Nucleus accumbens (tissue), 56 donors: Measurements from ENCODE around the gene PLEKHA1.

Experiments
- DNase-seq, 56 donors: peaks; one replicate each; lab custom pipeline; 2025; lab: John Stamatoyannopoulos, UW

The PLEKHA1 gene

DNA sequence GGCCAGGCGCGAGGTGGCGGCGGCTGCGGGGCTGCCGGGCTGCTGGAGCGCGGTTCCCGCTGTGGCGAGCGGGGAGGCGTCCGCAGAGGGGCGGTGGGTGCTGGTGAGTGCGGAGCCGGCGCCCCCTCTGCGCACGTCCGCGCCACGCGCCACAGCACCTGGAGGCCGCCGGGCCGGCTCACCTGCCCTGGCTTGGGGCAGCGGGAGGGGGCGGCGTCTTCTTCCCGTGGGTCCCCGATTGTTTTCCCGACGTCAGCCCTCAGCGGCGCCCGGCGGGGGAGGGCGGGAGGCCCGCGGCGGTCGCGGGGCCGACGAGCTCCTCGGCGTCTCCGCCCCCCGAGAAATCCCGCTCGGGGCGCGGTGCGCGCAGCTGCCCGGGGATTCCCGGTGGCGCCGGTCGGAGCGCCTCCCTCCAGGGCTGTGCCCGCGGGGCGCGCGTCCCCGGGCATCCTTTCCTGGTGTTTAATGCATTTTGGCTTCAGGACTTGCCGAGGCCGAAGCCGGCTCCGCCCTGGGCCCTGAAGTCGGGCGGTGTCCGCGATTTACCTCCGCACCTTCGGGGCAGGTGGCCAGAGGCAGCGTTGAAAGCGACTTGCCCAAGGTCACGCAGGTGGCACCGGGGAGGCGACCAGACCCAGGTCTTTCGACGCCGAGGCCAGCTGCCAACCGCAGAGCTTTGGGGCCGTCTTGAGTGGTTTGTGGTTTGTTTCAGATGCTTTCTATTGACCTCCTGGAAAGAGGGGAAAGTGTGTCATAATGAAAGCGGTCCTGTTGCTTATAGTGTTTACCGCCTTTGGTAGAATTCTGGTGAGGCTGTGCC lies 561 bp downstream of the PLEKHA1 start:
- peak in 39 of 56 donors; percentile 17 to 80 (median 58) for DNase-seq

DNA sequence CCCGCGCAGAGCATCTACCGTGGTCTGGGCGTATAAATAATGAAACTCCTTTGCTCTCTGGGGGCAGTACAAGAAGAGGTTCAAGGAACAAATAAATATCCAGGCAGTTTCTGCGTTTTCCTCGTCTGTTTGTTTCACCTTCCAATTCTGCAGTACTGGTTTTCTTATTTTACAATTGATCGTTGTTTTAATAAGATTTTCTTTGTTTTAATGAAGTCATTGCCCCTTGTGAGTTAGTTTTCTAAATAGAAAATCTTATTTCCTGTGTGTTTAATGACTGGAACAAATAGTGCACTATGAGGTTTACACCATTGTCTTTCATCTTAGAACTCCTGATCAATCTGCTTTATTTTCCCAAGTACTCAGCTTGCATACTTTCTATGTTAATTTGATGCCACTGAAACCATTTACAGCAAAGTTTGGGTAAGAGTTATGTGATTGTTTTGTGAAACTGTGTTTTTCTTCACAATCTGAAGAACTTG lies 1.2 kb downstream of the PLEKHA1 start:
- DNase-seq = no peak

DNA sequence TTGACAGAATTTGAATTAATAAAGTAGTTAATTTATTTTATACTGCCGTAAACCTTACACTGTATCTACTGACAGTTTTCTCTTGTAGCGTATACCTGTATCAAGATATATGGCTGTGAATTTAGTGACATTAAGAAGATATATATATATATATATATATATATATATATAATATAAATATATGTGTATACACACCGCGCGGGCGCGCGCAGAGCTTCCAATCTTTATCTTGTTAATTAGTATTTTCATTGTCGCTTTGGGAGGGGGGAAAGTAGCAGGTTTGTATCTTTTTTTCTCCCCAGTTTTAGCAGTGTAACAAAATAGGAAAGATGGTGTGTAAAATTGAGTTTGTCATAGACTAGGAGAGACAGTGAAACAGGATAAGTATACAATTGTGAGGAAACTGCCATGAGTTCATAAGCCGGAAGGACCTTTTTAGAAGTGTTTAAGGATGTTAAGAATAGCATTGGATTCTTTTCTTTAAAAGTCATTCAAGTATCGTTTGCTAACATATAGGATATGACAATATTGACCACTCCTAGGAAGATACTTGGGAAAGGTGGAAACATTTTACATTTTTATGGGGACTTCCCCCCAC lies 2.0 kb downstream of the PLEKHA1 start:
- DNase-seq = no peak

DNA sequence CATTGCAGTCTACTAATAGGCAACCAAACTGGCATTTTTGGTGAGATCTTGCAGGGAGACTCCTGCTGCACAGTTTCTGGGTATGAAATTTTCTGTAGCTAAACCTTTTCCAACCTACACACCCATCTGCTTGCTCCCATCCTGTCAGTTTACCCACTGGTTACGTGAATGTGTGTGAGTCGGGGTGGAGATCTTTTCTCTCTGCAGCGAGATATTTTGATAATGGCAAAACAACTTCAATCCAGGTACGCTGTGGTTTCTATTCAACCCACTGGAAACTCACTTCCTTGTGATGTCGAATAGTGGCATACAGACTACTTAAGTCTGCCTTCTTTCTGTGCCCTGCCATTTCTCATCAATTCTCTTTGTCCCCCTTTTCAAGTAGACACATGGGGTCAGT lies 4.5 kb downstream of the PLEKHA1 start:
- DNase-seq = peak in 4 of 56 donors; percentile 13 to 23 (median 17)

DNA sequence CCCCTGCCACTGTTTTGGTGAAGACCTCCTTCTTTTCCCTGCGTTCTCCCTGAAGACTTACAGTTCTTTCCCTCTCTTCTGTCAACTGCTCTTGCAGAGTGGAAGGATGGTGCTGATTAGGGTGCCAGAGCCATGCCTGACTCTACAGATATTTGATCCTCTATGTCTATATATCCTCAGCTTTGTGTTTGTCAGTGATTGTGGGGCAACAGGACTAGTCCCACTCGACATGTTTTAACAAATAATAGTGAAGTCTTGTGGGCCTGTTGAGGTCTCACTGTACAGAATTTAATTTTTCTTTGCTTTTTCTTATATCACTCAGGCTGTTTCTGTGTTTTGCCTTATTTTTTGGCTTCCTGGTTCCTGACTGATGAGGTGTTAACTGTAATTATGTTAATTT lies 5.0 kb downstream of the PLEKHA1 start:
- DNase-seq = no peak

DNA sequence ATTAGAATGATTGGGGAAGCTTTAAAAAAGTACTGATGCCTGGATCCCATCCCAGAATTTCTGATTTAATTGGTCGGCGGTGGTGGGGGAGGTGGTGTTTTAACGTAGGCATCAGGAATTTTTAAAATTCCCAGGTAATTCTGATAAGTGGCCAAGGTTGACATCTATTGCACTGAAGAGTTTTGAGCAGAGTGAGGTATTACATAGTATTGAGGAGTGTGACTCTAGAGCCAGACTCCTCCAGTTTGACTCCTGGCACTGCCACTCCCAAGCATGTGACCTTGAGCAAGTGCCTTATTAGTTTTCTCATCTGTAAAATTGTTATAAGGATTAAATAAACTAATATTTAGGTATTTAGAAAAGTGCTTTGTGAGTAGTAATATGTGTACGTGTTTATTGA lies 6.2 kb downstream of the PLEKHA1 start:
- DNase-seq = no peak

DNA sequence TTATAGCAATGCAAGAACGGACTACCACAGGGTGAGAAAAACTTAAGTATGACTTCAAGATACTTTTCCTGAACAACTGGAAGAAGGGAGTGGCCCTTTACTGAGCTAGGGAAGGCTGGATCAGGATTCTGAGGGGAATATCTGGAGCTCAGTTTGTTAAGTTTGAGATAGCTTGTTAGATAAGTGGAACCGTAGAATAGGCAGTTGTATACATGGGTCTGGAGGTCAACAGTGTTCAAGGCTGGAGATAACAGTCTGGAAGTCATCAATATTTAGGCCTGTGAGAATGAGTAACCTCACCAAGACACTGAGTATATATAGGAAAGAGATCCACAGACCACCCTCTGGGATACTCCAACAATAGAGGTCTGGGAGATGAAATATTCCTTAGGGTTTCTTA lies 7.2 kb downstream of the PLEKHA1 start:
- DNase-seq = no peak

DNA sequence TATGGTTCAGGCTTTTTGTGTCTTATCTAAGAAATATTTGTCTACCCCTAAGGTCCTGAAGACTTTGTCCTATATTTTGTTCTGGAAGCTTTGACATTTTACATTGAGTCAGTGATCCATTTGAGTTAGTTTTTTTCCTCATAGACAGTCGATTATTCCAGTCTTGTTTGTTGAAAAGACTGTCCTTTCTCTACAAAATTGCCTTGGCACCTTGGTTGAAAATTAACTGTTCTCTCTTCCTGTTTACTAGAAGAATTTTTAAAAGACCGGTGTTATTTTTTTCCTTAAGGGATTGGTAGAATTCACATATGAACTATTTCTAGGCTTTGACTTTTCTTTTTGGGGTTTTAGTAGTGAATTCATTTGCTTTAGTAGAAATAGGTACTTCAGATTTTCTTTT lies 12.0 kb downstream of the PLEKHA1 start:
- DNase-seq = no peak

DNA sequence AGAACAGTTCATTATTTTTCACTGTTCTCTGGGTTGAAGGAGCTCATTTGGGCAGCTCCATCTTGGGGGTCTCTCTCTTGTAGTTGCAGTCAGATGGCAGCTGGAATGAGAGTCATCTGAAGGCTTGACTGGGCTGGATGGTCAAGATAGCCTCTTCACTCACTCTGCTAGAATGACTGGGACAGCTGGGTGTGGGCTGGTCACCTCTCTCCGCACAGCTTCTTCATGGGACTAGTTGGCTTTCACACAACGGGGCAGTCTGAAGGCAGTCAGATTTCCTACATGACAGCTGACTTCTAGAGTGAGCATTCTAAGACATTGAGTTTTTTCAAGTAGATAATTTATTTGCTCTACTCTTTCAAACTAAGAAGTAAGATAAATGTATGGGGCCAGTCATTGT lies 13.1 kb downstream of the PLEKHA1 start:
- no peak for DNase-seq

DNA sequence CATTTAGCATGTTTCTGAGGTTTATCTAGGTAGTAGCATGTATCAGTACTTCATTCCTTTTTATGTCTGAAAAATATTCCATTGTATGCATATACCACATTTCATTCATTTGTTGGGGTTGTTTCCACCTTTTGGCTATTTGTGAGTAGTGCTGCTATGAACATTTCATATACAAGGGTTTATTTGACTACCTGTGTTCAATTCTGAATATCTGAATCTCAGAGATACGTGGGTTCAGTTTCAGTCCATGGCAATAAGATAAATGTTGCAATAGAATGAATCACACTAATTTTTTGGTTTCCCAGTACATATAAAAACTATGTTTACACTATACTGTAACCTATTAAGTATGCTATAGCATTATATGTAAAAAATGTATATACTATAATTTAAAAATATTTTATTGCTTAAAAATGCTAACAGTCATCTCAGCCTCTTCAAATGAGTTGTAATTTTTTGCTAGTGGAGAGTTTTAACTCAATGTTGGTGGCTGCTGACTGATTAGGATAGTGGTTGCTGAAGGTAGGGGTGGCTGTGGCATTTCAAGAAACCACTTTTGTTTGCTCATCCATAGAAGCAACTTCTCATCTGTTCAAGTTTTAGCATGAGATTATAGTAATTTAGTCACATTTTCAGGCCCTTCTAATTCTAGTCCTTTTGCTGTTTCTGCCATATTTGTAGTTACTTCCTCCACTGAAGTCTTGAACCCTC lies 13.9 kb downstream of the PLEKHA1 start:
- DNase-seq = no peak

DNA sequence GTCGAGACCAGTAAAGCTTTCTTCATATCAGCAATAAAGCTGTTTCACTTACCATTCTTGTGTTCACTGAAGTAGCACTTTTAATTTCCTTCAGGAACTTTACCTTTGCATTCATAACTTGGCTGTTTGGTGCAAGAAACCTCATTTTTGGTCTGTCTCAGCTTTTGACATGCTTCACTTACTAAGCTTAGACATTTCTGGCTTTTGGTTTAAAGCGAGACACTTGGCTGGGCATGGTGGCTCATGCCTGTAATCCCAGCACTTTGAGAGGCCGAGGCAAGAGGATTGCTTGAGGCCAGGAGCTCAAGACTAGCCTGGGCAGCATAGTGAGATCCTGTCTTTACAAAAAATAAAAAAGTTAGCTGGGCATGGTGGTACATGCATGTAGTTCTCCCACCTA lies 15.8 kb downstream of the PLEKHA1 start:
- no peak for DNase-seq

DNA sequence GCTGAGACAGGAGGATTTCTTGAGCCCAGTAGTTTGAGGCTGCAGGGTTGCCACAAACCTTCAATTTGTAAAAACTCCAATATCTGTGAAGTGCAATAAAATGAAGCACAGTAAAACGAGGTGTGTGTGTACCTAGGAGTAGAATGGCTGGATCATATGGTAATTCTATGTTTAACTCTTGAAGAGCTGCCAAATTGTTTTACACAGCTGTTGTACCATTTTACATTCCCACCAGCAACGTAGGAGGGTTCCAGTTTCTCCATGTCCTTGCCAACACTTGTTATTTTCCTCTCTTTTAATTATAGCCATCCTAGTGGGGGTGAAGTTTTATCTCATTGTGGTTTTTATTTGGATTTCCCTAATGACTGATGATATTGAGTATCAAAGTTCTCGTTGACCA lies 16.2 kb downstream of the PLEKHA1 start:
- no peak for DNase-seq

DNA sequence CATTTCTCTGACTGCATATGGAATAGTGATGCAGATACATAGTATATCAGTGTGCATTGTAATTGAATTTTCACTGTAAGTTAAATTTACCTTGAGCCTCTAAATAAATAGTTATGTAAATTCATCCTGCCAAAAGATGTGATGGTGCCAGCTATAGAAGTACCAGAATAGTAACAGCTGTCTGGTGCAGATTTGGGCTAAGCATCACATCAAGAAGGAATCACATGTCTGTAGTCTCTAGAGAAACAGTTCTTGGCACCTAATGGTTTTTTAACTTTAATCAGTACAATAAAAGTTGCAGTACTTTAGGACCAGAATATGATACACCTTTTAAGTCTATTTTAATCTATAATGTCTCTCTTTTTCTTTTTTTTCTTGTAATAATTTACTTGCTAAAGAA lies 17.4 kb downstream of the PLEKHA1 start:
- DNase-seq = no peak

DNA sequence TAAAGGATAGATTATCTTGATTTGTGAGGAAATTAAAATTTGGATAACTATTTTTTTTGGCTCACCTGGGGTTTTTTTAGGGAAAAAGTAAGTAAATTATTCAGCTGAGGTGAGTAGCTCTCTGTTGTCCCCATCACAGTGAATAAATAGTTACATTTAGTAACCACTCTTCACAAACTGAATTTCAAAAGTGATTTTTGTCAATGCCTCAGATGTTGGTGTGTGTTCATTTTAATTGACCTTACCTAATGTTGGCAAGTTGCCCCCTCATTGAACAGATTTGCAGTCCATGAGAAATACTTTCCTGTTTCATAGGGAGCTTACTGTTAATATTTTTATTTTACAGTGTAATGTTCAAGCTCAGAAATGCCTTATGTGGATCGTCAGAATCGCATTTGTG lies 18.3 kb downstream of the PLEKHA1 start:
- no peak for DNase-seq

DNA sequence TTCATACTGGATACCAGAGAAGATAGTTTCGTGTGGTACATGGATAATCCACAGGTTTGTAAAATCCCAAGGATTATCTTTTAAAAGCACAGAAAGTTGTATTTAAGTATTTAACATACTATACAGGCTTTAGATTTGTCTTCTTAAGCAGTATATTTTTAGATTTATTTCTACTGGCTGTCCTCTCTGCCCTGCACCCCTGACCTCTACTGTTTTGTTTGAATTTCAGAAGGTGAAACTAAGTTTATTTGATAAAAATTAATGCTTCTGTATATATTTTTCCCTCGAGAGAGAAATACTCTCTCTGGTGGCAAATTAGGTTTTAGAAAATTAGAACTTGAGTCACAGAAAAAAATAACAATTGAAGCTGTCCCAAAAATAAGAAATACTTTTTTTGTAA lies 18.8 kb downstream of the PLEKHA1 start:
- DNase-seq = no peak

DNA sequence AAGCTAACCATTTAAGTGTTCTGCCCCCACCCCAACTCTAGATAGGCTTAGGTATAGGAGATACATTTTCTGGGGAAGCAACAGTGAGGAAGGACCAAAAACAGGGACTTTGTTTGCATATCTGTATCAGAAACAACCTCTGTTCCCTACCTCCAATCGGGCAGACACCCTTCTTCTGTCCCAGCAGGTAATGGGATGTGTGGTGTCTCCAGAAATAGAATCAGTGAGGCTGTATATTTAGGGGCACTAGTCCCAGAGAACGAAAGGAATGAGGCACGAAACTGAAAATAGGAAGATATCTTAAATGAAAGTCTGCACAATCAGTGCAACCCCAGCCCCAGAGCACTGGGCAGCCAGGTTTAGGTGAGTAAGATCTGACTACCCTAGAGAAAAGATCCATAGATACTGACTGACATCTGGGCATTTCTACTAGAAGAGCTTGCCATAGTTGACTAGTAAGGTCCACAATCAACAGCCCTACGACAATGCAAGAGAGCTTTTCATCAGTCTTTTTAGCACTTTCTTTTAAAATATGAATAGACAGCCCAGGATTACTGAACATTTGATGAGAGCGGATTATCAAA lies 28.1 kb downstream of the PLEKHA1 start:
- DNase-seq = no peak

DNA sequence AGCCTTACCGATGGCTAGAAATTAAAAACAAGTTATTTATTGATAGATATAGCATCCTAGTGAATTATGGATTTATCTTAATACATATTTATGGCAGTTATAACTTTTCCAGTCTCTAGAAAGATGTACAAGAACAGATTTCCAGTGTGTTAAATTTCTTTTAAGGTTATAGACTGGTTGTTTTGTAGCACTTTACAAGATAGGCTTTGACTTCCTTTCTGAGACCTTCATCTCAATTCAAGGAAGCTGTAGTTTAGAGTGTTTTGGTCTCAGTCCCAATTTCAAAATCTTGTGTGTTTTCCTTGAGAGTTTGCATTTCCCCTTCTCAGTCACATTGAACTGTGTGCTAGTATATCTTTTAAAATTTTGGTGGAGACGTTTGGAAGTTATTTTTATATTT lies 30.1 kb downstream of the PLEKHA1 start:
- DNase-seq = no peak

DNA sequence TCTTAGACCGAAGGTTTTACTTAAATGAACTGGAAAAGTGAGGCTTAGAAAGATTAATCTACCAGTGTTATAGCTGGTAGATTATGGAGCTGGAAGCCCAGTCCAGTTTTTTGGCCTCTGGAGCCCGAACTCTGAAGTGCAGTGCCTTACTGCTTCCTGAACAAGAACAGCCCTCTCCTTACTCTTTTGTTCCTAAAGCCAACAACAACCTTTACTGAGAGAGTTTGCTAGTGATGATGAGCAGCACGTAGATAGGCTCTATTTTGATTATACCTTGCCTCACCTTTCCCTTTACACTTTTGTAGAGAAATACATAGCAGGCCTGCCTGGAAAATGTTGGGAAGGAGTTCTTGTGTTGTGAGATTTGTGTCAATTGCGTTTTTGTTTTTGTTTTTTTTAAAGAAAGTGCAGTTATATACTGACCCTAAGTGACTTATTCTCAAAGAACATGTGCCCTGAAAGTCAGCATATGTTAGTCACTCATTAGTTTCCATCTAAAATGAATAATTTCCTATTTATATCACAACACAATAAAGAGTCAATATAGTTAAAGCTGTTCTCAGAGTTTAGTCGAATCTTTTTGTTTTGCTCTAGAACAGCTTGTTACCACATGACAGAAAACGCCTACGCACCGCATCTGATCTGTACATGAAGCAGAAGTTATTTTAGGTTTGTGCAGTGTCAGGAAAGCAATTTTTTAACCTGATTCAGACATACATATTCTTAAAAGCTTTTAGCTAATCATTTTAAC lies 33.0 kb downstream of the PLEKHA1 start:
- DNase-seq = peak in 25 of 56 donors; percentile 7 to 74 (median 29)

DNA sequence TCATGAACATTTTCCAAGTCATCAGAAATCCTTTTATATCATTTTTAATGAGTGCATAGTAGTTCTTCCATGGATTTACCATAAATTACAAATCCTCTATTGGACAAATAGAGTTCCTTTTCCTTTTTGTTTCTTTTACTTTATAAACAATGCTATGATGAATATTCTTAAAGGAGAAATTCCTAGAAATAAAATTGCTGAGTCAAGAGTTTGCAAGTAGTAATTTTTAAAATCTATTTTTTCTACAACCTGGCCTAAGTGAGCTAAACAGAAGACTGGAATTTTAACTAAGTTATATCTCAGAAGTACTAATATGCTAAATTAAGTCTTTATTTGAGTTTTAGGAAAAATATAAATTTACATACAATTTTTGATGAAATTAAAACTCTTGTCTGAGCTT lies 38.8 kb downstream of the PLEKHA1 start:
- DNase-seq = no peak

DNA sequence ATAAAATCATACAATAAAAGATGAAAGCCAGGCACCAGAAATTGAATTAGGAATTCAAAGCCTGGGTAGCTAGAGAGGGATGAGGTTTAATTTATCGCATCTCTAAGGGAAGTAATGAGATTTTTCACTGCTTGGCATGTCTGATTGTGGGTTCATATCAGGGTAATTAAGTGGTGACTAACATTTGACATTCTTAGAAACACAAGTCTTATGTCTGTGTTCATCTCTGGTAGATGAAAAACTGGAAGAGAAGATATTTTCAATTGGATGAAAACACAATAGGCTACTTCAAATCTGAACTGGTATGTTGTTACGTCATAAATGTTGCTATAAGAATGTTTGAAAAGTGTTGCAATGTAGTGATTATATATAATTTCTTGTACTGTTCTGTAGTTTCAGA lies 43.2 kb downstream of the PLEKHA1 start:
- DNase-seq = no peak
